ENCODE results near the gene GSK3B.
A peak's percentile ranks its signal among the peaks of the same experiment; 100 is the strongest.

The GSK3B gene

GRCh38 chr3:119880966-119881365, 213.3 kb downstream of the GSK3B start:
- peak; percentile 32 for DNase-seq (ENCODE audit: low read depth)

DNA sequence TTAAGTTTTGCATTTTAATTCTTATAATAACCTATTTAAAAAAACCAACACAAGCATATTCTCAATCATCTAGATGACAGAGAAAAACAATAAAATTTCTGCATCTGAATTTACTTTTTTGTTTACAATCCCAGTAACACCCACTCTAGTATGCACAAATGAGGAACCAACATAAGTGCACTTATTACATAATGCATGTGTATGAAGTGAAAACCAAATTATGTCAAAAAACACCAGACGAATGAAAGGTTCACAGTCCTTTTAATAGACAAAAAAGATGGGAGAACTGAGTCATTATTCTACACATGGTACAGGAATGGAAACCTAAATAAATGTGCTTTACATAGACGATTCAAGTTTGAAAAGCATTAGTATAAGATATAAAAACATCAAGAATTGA, 220.6 kb downstream of the GSK3B start:
- no peak for DNase-seq (ENCODE audit: low read depth)

- no peak for DNase-seq (ENCODE audit: low read depth)
Observed at GRCh38 chr3:119872773-119873172, 221.5 kb downstream of the GSK3B start.

- DNase-seq (ENCODE audit: low read depth), result no peak
Observed at GRCh38 chr3:119871571-119871970, 222.7 kb downstream of the GSK3B start.

GRCh38 chr3:119870512-119870911, 223.7 kb downstream of the GSK3B start:
- no peak for DNase-seq (ENCODE audit: low read depth)

- DNase-seq (ENCODE audit: low read depth), result no peak
Observed at GRCh38 chr3:119864476-119864875, 229.8 kb downstream of the GSK3B start.

DNA sequence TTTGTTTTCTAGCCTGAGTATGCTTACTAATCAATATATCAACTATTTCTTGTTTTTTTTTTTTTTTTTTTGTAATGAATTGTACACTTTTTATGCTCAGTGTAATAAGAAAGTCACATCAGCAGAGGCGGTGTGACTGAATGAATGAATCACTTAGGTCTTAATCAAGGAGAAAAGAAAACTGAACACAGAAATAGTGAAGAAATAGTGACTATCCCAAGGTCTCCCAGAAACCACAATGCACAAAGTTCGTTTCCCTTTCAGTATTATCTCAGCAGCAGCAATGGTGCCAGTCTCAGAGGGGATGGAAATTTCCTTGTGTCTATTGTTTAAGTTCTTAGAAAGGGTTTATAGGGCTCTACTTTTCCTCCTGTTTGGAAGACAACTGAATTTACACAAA, 231.6 kb downstream of the GSK3B start:
- DNase-seq (ENCODE audit: low read depth), result no peak

- DNase-seq (ENCODE audit: low read depth), result no peak
Observed at GRCh38 chr3:119861681-119862080, 232.6 kb downstream of the GSK3B start.

DNA sequence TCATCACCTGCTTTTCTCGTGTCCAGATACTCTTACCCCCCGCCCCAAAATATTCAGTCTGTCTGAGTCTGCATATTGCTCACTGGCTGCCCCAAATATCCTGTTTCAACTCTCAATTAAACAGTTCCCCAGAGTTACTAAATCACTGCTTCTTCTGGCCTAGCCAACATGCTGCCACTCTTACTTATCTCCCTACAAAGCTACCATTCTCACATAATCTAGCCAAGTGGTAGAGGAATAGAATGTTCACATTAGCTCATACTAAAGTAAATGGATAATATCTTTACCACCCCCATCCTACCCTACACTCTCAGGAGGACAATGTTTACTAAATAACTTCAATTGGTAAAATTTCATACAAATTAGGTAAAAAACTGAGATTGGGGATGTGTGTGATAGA, 234.5 kb downstream of the GSK3B start:
- DNase-seq (ENCODE audit: low read depth), result no peak

DNA sequence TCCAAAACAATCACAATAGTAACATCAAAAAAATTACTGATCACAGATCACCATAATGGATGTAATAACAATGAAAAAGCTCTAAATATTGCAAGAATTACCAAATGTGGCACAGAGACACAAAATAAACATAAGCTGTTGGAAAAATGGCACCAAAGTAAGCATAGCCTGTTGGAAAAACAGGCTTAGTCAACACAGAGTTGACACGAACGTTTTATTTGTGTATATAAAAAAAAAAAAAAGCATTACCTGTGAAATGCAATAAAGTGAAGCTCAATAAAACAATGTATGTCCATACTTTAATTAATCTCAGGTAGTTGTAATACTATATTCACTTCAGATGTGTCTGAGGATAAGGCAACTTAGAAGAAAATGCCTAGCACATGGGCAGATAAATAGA, 235.3 kb downstream of the GSK3B start:
- no peak for DNase-seq (ENCODE audit: low read depth)

DNA sequence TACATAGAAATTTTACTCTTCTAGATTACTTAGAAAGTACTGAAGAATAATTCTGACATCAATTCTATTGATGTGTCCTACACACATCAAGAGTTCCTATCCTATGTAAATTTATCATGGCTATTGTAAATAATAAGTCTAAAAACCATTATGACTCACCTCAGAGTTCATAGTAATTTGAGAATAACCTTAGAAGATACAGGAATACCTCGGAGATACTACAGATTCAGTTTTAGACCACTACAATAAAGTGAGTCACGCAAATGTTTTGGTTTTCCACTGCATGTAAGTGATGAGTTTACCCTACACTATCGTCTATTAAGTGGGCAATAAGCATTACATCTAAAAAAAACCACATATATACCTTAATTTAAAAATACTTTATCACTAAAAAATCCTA, 237.6 kb downstream of the GSK3B start:
- peak; percentile 33 for DNase-seq (ENCODE audit: low read depth)

- no peak for DNase-seq (ENCODE audit: low read depth)
Observed at GRCh38 chr3:119849126-119849525, 245.1 kb downstream of the GSK3B start.

DNA sequence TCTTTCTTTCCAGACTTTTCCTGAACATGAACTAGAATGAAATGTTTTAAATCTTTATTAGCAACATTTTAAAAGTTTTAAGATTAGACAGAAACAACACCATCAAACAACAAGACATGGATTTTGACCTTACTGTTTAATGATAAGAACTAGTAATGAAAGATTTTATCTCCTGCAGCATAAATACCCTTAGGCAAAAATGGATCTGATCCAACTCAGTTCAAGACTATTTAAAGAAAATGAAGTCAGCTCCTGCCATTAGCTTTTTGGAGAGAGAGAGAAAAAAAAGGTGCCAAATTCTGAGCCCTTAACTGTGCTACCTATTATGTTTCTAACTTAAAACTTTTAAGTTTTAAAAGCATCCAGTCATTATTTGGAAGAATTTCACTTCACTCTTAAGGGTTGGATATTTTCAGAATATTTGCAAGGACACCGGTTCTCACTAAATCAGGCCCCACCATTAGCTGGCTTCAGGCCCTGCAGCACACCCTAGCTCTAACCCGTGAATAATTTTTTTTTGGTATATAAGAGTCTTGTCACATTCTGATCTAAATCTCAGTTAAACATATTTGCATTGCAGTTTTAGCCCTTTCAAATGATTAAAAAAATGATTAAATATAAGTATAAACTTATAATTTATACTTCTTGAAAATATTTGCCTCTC, 252.3 kb downstream of the GSK3B start:
- no peak for DNase-seq (ENCODE audit: low read depth)

DNA sequence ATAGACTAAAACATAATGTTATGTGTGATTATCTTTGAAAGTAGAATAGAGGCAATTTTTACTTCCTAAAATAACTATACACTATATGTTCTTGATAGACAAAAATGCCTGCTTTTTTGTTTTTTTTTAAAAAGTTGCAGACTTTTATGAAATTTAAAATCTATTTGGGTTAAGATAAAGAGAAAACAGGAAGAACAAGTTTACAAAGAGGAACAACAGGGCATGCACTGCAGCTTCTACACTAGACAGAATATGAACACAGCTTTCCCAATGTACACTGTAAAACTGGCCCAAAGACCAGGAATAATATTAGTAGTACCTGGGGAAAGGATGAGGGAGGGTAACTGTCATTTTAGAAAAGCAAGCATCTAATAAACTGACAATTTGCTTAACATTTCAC, 258.7 kb downstream of the GSK3B start:
- DNase-seq (ENCODE audit: low read depth), result no peak

- no peak for DNase-seq (ENCODE audit: low read depth)
Observed at GRCh38 chr3:119834754-119835370, 259.4 kb downstream of the GSK3B start.

GRCh38 chr3:119831941-119832371, 262.3 kb downstream of the GSK3B start:
- peak; percentile 91 for DNase-seq (ENCODE audit: low read depth)

DNA sequence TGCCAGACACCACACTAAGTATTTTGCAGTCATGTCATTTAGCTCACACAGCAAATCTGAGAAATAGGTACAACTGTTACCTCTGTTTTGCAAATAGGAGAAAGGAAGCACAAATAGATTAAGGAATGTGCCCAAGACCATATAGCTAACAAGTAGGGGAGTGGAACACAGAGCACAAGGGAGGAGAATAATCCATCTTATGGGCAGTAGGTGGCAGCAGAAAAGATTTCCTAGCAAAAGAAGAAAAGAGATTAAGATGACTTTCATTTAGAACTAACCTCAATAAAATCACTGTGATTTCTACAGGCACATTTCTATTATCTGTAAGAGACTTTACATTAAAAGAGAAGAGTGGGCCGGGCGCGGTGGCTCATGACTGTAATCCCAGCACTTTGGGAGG, 263.2 kb downstream of the GSK3B start:
- DNase-seq (ENCODE audit: low read depth), result peak; percentile 16

GRCh38 chr3:119829420-119829819, 264.8 kb downstream of the GSK3B start:
- no peak for DNase-seq (ENCODE audit: low read depth)

DNA sequence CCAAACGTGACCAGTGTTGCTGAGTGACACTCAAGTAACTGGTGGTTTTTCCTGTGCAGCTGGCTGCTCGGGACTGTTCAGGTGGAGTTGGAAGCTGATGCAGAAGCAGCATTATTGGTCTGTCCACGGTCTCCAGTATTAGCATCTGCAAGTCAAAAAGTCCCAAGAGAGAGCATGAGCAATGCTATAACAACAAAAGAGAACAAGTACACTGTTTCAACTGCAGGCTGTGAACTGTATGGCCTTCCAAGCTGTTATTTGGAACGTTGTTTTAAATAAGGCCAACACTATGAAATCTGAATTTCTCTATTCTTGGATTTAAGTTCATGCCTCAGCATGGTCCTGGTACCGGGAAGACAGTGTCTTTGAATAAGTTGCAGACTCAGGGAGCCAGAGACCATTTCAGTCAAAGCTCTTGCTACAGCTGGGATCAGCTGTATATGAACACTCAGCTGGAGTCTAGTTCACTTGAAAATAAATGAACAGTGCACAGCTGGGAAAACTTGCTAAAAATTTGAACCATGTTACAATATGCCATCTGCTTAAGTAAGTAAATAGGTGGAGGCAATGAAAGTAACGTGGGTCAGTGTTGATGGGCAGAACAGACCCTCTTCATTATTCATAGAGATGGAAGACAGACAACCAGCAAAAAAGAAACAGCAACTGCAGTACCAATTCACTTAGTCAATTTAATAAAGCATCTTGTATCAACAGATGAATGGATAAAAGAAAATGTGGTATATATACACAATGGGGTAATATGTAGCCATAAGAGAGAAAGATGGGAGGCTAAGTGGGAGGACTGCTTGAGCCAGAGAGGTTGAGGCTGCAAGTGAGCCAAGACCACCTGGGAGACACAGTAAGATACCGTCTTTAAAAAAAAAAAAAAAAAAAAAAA, 267.3 kb downstream of the GSK3B start:
- no peak for DNase-seq (ENCODE audit: low read depth)

- no peak for DNase-seq (ENCODE audit: low read depth)
Observed at GRCh38 chr3:119825820-119826219, 268.4 kb downstream of the GSK3B start.

GRCh38 chr3:119819806-119820205, 274.4 kb downstream of the GSK3B start:
- DNase-seq (ENCODE audit: low read depth), result no peak

- DNase-seq (ENCODE audit: low read depth), result no peak
Observed at GRCh38 chr3:119818937-119819336, 275.3 kb downstream of the GSK3B start.
